ENCODE measurements around the gene GABRE. TPM values are rescaled to one million over a fixed set of nuclear protein-coding genes. Genes with fewer than 3 reads are reported as not detected.

Gene GABRE
- total RNA-seq, 1 experiment from 2014 or later = 27.9 TPM

- DNase-seq = no peak
- peaks cover 3% of the 10 kb centered on the region for H3K36me3 ChIP-seq
- H3K4me3 ChIP-seq = no peak overlapping the region
- H3K9me3 ChIP-seq = no peaks in the 10 kb centered on the region
- H3K27me3 ChIP-seq = no peaks in the 10 kb centered on the region
These were observed 1.3 kb upstream of the GABRE start for GRCh38 chrX:151975736-151976275.

- peaks cover 5% of the 10 kb centered on the region for H3K36me3 ChIP-seq
- no peaks in the 10 kb centered on the region for H3K27me3 ChIP-seq
- peak overlapping the region; percentile 79 for H3K4me3 ChIP-seq
- H3K9me3 ChIP-seq = no peaks in the 10 kb centered on the region
- DNase-seq = no peak
These were observed 735 bp upstream of the GABRE start for GRCh38 chrX:151975228-151975593.

GRCh38 chrX:151973851-151974335, 583 bp downstream of the GABRE start:
- peak; percentile 77 for DNase-seq
- Histone ChIP-seq H3K27me3 (no peaks in the 10 kb centered on the region), H3K36me3 (peaks cover 18% of the 10 kb centered on the region), H3K4me3 (peak overlapping the region; percentile 79), H3K9me3 (no peaks in the 10 kb centered on the region)

GRCh38 chrX:151973060-151973661, 1.3 kb downstream of the GABRE start:
- no peaks in the 10 kb centered on the region for H3K9me3 ChIP-seq
- H3K36me3 ChIP-seq = peaks cover 25% of the 10 kb centered on the region
- no peaks in the 10 kb centered on the region for H3K27me3 ChIP-seq
- H3K4me3 ChIP-seq = peak overlapping the region; percentile 79
- DNase-seq = no peak

- no peaks in the 10 kb centered on the region for H3K27me3 ChIP-seq
- H3K4me3 ChIP-seq = peak overlapping the region; percentile 79
- peak; percentile 94 for DNase-seq
- no peaks in the 10 kb centered on the region for H3K9me3 ChIP-seq
- H3K36me3 ChIP-seq = peaks cover 38% of the 10 kb centered on the region
These were observed 3.8 kb downstream of the GABRE start for GRCh38 chrX:151970661-151971060.

GRCh38 chrX:151970027-151970426, 4.4 kb downstream of the GABRE start:
- Histone ChIP-seq H3K9me3 (no peaks in the 10 kb centered on the region), H3K36me3 (peaks cover 38% of the 10 kb centered on the region), H3K27me3 (no peaks in the 10 kb centered on the region), H3K4me3 (no peak overlapping the region)
- DNase-seq = no peak

- no peak overlapping the region for H3K4me3 ChIP-seq
- H3K36me3 ChIP-seq = peaks cover 42% of the 10 kb centered on the region
- no peaks in the 10 kb centered on the region for H3K27me3 ChIP-seq
- no peak for DNase-seq
- no peaks in the 10 kb centered on the region for H3K9me3 ChIP-seq
These were observed 8.2 kb downstream of the GABRE start for GRCh38 chrX:151966236-151966635.

GRCh38 chrX:151962034-151962433, 12.4 kb downstream of the GABRE start:
- Histone ChIP-seq H3K4me3 (no peak overlapping the region), H3K27me3 (no peaks in the 10 kb centered on the region), H3K9me3 (no peaks in the 10 kb centered on the region), H3K36me3 (peaks cover 44% of the 10 kb centered on the region)
- no peak for DNase-seq

GRCh38 chrX:151958101-151958500, 16.4 kb downstream of the GABRE start:
- no peak for DNase-seq
- Histone ChIP-seq H3K9me3 (no peaks in the 10 kb centered on the region), H3K27me3 (no peaks in the 10 kb centered on the region), H3K36me3 (peaks cover 51% of the 10 kb centered on the region), H3K4me3 (no peak overlapping the region)

GRCh38 chrX:151954730-151955129, 19.7 kb downstream of the GABRE start:
- Histone ChIP-seq H3K27me3 (no peaks in the 10 kb centered on the region), H3K4me3 (no peak overlapping the region), H3K9me3 (no peaks in the 10 kb centered on the region), H3K36me3 (peaks cover 35% of the 10 kb centered on the region)
- DNase-seq = no peak

- H3K27me3 ChIP-seq = no peaks in the 10 kb centered on the region
These were observed 36.3 kb downstream of the GABRE start for GRCh38 chrX:151938172-151938571.

GRCh38 chrX:151935358-151935757, 39.1 kb downstream of the GABRE start:
- DNase-seq = no peak
- Histone ChIP-seq H3K4me3 (no peak overlapping the region), H3K9me3 (no peaks in the 10 kb centered on the region), H3K36me3 (no peaks in the 10 kb centered on the region), H3K27me3 (no peaks in the 10 kb centered on the region)

More at GRCh38 chrX:151938172-151938571, 36.3 kb downstream of the GABRE start:
- Histone ChIP-seq H3K36me3 (no peaks in the 10 kb centered on the region), H3K4me3 (no peak overlapping the region), H3K9me3 (no peaks in the 10 kb centered on the region)
- no peak for DNase-seq

GRCh38 chrX:151929126-151929525, 45.4 kb downstream of the GABRE start:
- DNase-seq = peak; percentile 2
- no peaks in the 10 kb centered on the region for H3K36me3 ChIP-seq

GRCh38 chrX:151923648-151924047, 50.8 kb downstream of the GABRE start:
- Histone ChIP-seq H3K27me3 (no peaks in the 10 kb centered on the region), H3K4me3 (no peak overlapping the region), H3K36me3 (no peaks in the 10 kb centered on the region), H3K9me3 (no peaks in the 10 kb centered on the region)
- no peak for DNase-seq

More at GRCh38 chrX:151929126-151929525, 45.4 kb downstream of the GABRE start:
- Histone ChIP-seq H3K9me3 (no peaks in the 10 kb centered on the region), H3K27me3 (no peaks in the 10 kb centered on the region), H3K4me3 (no peak overlapping the region)

GRCh38 chrX:151922692-151923091, 51.8 kb downstream of the GABRE start:
- Histone ChIP-seq H3K36me3 (no peaks in the 10 kb centered on the region), H3K4me3 (no peak overlapping the region), H3K9me3 (no peaks in the 10 kb centered on the region), H3K27me3 (no peaks in the 10 kb centered on the region)
- no peak for DNase-seq

GRCh38 chrX:151921866-151922265, 52.6 kb downstream of the GABRE start:
- Histone ChIP-seq H3K36me3 (no peaks in the 10 kb centered on the region), H3K4me3 (no peak overlapping the region), H3K9me3 (no peaks in the 10 kb centered on the region), H3K27me3 (no peaks in the 10 kb centered on the region)
- DNase-seq = no peak

- no peaks in the 10 kb centered on the region for H3K9me3 ChIP-seq
- no peak for DNase-seq
- H3K27me3 ChIP-seq = no peaks in the 10 kb centered on the region
- H3K36me3 ChIP-seq = no peaks in the 10 kb centered on the region
- H3K4me3 ChIP-seq = no peak overlapping the region
These were observed 53.2 kb downstream of the GABRE start for GRCh38 chrX:151921292-151921691.

- no peaks in the 10 kb centered on the region for H3K36me3 ChIP-seq
- H3K4me3 ChIP-seq = no peak overlapping the region
- no peak for DNase-seq
- H3K27me3 ChIP-seq = no peaks in the 10 kb centered on the region
- no peaks in the 10 kb centered on the region for H3K9me3 ChIP-seq
These were observed 53.9 kb downstream of the GABRE start for GRCh38 chrX:151920530-151920929.
